Neuronal stem cell (in vitro differentiated cells): Measurements from ENCODE around the gene GABBR2.
A peak's percentile ranks its signal among the peaks of the same experiment; 100 is the strongest.

Experiments used
- DNase-seq: peaks from one replicate; pipeline ENCODE4 v3.0.0-alpha.2; 2013; ENCODE audit warnings: low spot score
- H2AFZ ChIP-seq: one replicate; pipeline ENCODE4 v1.6.1; 2013; ENCODE audit warnings: mild to moderate bottlenecking, low read length, inconsistent platforms
- H2AK5ac ChIP-seq: 2 replicates; pipeline ENCODE4 v1.6.1; 2013; ENCODE audit warnings: low read depth, mild to moderate bottlenecking, inconsistent platforms, low read length, moderate library complexity, mixed read lengths
- H2BK120ac ChIP-seq: 2 replicates; pipeline ENCODE4 v1.6.1; 2013; ENCODE audit warnings: low read depth, mild to moderate bottlenecking, inconsistent platforms, low read length, moderate library complexity, mixed read lengths
- H2BK12ac ChIP-seq: one replicate; pipeline ENCODE4 v1.6.1; 2013; ENCODE audit warnings: low read length, inconsistent platforms
- H2BK15ac ChIP-seq: 2 replicates; pipeline ENCODE4 v1.6.1; 2013; ENCODE audit warnings: mild to moderate bottlenecking, low read length, inconsistent platforms, mixed read lengths
- H2BK5ac ChIP-seq: one replicate; pipeline ENCODE4 v1.6.1; 2013; ENCODE audit warnings: inconsistent platforms, mild to moderate bottlenecking, low read length, moderate library complexity
- H3K14ac ChIP-seq: one replicate; pipeline ENCODE4 v1.6.1; 2013; ENCODE audit warnings: low read length, inconsistent platforms
- H3K18ac ChIP-seq: 2 replicates; pipeline ENCODE4 v1.6.1; 2013; ENCODE audit warnings: low read length, inconsistent platforms
- H3K23ac ChIP-seq: 2 replicates; pipeline ENCODE4 v1.6.1; 2013; ENCODE audit warnings: low read depth, mild to moderate bottlenecking, mixed read lengths, low read length, inconsistent platforms; ENCODE audit not compliant: poor library complexity
- H3K27ac ChIP-seq: replicated peaks from 3 replicates; pipeline ENCODE4 v1.5.1; 2013; ENCODE audit warnings: low read length, inconsistent platforms
- H3K27me3 ChIP-seq, 3 experiments: 2 replicates each; pipeline ENCODE4 v1.6.1; 2013; ENCODE audit warnings: low read length in 3 of 3, mild to moderate bottlenecking in 2 of 3, inconsistent platforms in 1 of 3, low read depth in 1 of 3, mixed read lengths in 1 of 3, moderate library complexity in 1 of 3; ENCODE audit not compliant: control insufficient read depth in 3 of 3, insufficient read depth in 3 of 3
- H3K36me3 ChIP-seq, 2 donors: replicated peaks in 1 of 2; 2 replicates each; pipeline ENCODE4 v1.6.1; 2013; ENCODE audit warnings: low read length in 2 of 2; ENCODE audit not compliant: control insufficient read depth in 2 of 2, insufficient read depth in 2 of 2
- H3K4ac ChIP-seq: 2 replicates; pipeline ENCODE4 v1.6.1; 2013; ENCODE audit warnings: inconsistent platforms, mild to moderate bottlenecking, low read length, moderate library complexity
- H3K4me1 ChIP-seq, 2 donors: 1 replicate in 1 of 2; 2 replicates in 1 of 2; pipeline ENCODE4 v1.6.1; 2013; ENCODE audit warnings: low read length in 2 of 2, low read depth in 1 of 2; ENCODE audit not compliant: control insufficient read depth in 2 of 2, insufficient read depth in 1 of 2
- H3K4me2 ChIP-seq: one replicate; pipeline ENCODE4 v1.6.1; 2013; ENCODE audit warnings: mild to moderate bottlenecking, low read length, inconsistent platforms; ENCODE audit not compliant: insufficient read depth, poor library complexity, severe bottlenecking
- H3K4me3 ChIP-seq, 2 donors: 2 replicates each; pipeline ENCODE4 v1.5.1; 2013; ENCODE audit warnings: low read length in 2 of 2, mild to moderate bottlenecking in 2 of 2, inconsistent platforms in 1 of 2, moderate library complexity in 1 of 2
- H3K79me1 ChIP-seq: one replicate; pipeline ENCODE4 v1.6.1; 2013; ENCODE audit warnings: low read depth, mild to moderate bottlenecking, inconsistent platforms, low read length, moderate library complexity
- H3K9ac ChIP-seq: one replicate; pipeline ENCODE4 v1.6.1; 2013; ENCODE audit warnings: mild to moderate bottlenecking, low read depth, low read length, inconsistent platforms; ENCODE audit not compliant: poor library complexity
- H3K9me3 ChIP-seq, 2 donors: replicated peaks in 1 of 2; 2 replicates each; pipeline versions ENCODE3 to v1.6.1; 2013; ENCODE audit warnings: low read length in 2 of 2, mild to moderate bottlenecking in 2 of 2, inconsistent platforms in 1 of 2, low read depth in 1 of 2, mixed read lengths in 1 of 2, moderate library complexity in 1 of 2; ENCODE audit not compliant: control insufficient read depth in 2 of 2, insufficient read depth in 1 of 2
- H4K8ac ChIP-seq: one replicate; pipeline ENCODE4 v1.6.1; 2013; ENCODE audit warnings: low read depth, mild to moderate bottlenecking, inconsistent platforms, low read length, moderate library complexity
- H4K91ac ChIP-seq: one replicate; pipeline ENCODE4 v1.6.1; 2013; ENCODE audit warnings: low read length, low read depth, mild to moderate bottlenecking, inconsistent platforms; ENCODE audit not compliant: poor library complexity
- WGBS, 2 donors: extraction: QIAGEN DNeasy Blood & Tissue Kit; methylation state at CpG; one replicate each; pipeline ENCODE4 v1.1.7; 2013; ENCODE audit warnings: missing lambda C conversion rate in 2 of 2, mixed read lengths in 1 of 2; ENCODE audit not compliant: insufficient read length in 2 of 2, insufficient replicate concordance in 1 of 2; ENCODE audit errors: extremely low coverage in 2 of 2; 5-methylcytosine and 5-hydroxymethylcytosine counted together

GABBR2 gene

DNA sequence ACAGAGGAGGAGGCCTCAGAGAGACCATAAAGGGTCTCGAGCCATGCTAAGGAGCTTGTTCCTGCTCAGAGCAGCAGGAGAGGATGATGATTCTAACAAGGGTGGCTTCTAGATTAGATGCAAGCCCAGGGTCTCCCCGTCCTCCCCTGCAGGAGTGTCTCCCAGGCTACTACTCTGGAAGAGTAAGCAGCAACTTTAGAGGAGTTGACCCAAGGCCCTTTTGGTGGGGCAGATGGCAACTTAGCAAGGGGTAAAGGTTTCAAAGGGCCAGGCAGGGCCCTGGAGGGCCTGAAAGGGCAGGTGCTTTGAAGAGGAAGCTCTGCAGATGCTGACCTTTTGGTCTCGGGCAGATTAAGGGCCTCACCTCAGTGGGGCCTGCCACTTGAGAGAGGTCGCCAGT is 174.9 kb downstream of the GABBR2 start:
- Histone ChIP-seq H4K91ac (no peak overlapping the region), H2BK120ac (no peak overlapping the region), H3K23ac (no peak overlapping the region), H2BK12ac (no peak overlapping the region), H3K9me3 (no peaks in the 10 kb centered on the region), H3K4me2 (no peak overlapping the region), H2AFZ (no peak overlapping the region), H3K4ac (no peak overlapping the region), H3K4me1 (no peaks in the 10 kb centered on the region), H3K36me3 (no peaks in the 10 kb centered on the region), H4K8ac (no peak overlapping the region), H3K4me3 (no peak overlapping the region), H3K14ac (no peak overlapping the region), H3K9ac (no peak overlapping the region), H3K18ac (no peak overlapping the region), H2AK5ac (no peak overlapping the region), H2BK15ac (no peak overlapping the region), H3K79me1 (no peaks in the 10 kb centered on the region), H3K27ac (no peak overlapping the region), H3K27me3 (peaks cover 0 to 3% (median 0%) of the 10 kb centered on the region in 3 experiments), H2BK5ac (no peak overlapping the region)
- no peak for DNase-seq
- whole genome bisulfite sequencing, 2 donors: no CpG with 5 or more reads among the region's 4 CpGs

DNA sequence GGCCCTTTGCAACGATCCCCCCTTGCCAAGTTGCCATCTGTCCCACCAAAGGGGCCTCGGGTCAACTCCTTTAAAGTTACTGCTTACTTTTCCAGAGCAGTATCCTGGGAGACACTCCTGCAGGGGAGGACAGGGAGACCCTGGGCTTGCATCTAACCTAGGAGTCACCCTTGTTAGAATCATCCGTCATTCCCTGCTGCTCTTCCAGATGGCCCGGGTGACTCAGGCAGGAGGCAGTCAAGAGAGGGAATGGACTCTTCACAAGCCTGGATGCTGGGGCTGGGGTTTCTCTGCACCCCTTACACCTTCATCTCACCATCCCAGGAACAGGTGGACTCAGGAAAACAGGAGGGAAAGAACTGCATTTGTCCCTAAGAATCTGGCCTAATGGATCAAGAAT is 175.6 kb downstream of the GABBR2 start:
- H2AK5ac ChIP-seq: no peak overlapping the region
- H3K27ac ChIP-seq: no peak overlapping the region
- H4K91ac ChIP-seq: no peak overlapping the region
- H2BK5ac ChIP-seq: no peak overlapping the region
- no peak overlapping the region for H2AFZ ChIP-seq
- no peaks in the 10 kb centered on the region for H3K36me3 ChIP-seq
- peaks cover 0 to 3% (median 0%) of the 10 kb centered on the region in 3 experiments for H3K27me3 ChIP-seq
- H3K14ac ChIP-seq: no peak overlapping the region
- H3K23ac ChIP-seq: peak overlapping the region; percentile 5
- no peak overlapping the region for H3K9ac ChIP-seq
- no peak for DNase-seq
- H3K79me1 ChIP-seq: no peaks in the 10 kb centered on the region
- H2BK15ac ChIP-seq: no peak overlapping the region
- H3K4me2 ChIP-seq: no peak overlapping the region
- H3K4me1 ChIP-seq: no peaks in the 10 kb centered on the region
- no peaks in the 10 kb centered on the region for H3K9me3 ChIP-seq
- no peak overlapping the region for H2BK12ac ChIP-seq
- no peak overlapping the region for H2BK120ac ChIP-seq
- H3K18ac ChIP-seq: no peak overlapping the region
- WGBS, 2 donors: no CpG with 5 or more reads among the region's 4 CpGs
- H4K8ac ChIP-seq: no peak overlapping the region
- H3K4ac ChIP-seq: no peak overlapping the region
- no peak overlapping the region for H3K4me3 ChIP-seq

DNA sequence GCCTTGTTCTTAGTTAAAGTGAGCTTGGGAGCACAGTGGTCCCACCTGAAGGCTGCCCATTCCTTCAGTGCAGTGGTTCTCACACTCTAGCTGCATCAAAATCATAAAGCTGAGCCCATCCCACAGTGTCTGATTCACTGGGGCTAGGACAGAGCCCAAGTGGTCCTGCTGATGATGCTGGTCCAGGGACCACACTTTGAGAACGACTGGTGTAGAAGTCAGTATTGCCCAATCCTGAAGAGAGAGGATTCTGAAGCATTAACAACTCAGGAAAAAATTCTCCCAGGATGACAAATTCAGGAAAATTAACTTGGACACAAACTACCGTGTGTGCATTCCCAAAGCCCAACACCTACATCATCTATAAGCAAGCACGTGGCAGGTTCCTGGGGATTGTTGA is 176.2 kb downstream of the GABBR2 start:
- H3K9me3 ChIP-seq: no peaks in the 10 kb centered on the region
- no peak overlapping the region for H3K9ac ChIP-seq
- peaks cover 0 to 3% (median 0%) of the 10 kb centered on the region in 3 experiments for H3K27me3 ChIP-seq
- no peaks in the 10 kb centered on the region for H3K36me3 ChIP-seq
- DNase-seq: no peak
- no peak overlapping the region for H2AFZ ChIP-seq
- no CpG with 5 or more reads among the region's 3 CpGs for WGBS, 2 donors
- no peaks in the 10 kb centered on the region for H3K4me1 ChIP-seq
- no peak overlapping the region for H4K8ac ChIP-seq
- H2BK12ac ChIP-seq: no peak overlapping the region
- H3K79me1 ChIP-seq: no peaks in the 10 kb centered on the region
- no peak overlapping the region for H3K23ac ChIP-seq
- no peak overlapping the region for H3K4ac ChIP-seq
- no peak overlapping the region for H2BK15ac ChIP-seq
- H2AK5ac ChIP-seq: no peak overlapping the region
- no peak overlapping the region for H2BK120ac ChIP-seq
- H3K4me2 ChIP-seq: no peak overlapping the region
- H2BK5ac ChIP-seq: no peak overlapping the region
- peak overlapping the region in 1 of 2 donors; percentile 49 for H3K4me3 ChIP-seq
- H3K27ac ChIP-seq: no peak overlapping the region
- H4K91ac ChIP-seq: no peak overlapping the region
- no peak overlapping the region for H3K14ac ChIP-seq
- H3K18ac ChIP-seq: no peak overlapping the region

GRCh38 chr9:98532147-98532546 is 176.6 kb downstream of the GABBR2 start:
- DNase-seq: no peak
- no peaks in the 10 kb centered on the region for H3K79me1 ChIP-seq
- no peak overlapping the region for H2AK5ac ChIP-seq
- H2BK15ac ChIP-seq: no peak overlapping the region
- no peak overlapping the region for H3K23ac ChIP-seq
- H3K4me2 ChIP-seq: no peak overlapping the region
- no peak overlapping the region for H2BK5ac ChIP-seq
- H2AFZ ChIP-seq: no peak overlapping the region
- no peak overlapping the region for H3K27ac ChIP-seq
- no peaks in the 10 kb centered on the region for H3K4me1 ChIP-seq
- peaks cover 0 to 3% (median 0%) of the 10 kb centered on the region in 3 experiments for H3K27me3 ChIP-seq
- H3K9ac ChIP-seq: no peak overlapping the region
- no peak overlapping the region for H3K18ac ChIP-seq
- no peak overlapping the region for H2BK120ac ChIP-seq
- H3K9me3 ChIP-seq: no peaks in the 10 kb centered on the region
- H3K14ac ChIP-seq: no peak overlapping the region
- WGBS, 2 donors: no CpG with 5 or more reads among the region's 4 CpGs
- no peak overlapping the region for H3K4ac ChIP-seq
- H3K36me3 ChIP-seq: no peaks in the 10 kb centered on the region
- H2BK12ac ChIP-seq: no peak overlapping the region
- no peak overlapping the region for H4K91ac ChIP-seq
- no peak overlapping the region for H4K8ac ChIP-seq
- peak overlapping the region in 1 of 2 donors; percentile 49 for H3K4me3 ChIP-seq
